Measurements from ENCODE around the gene ADIPOQ. TPM values are rescaled to one million over a fixed set of nuclear protein-coding genes. Genes with fewer than 3 reads are reported as not detected.
A peak's percentile ranks its signal among the peaks of the same experiment; 100 is the strongest.
"Not testable (repeated sequence)": the region's sequence is repeated elsewhere in the genome, so short reads cannot be mapped to it uniquely, and the experiment has no call there.

The ADIPOQ gene
- total RNA-seq, 1 donor from 2014 or later: 0.15 TPM

- no peak overlapping the region for H3K4me3 Mint-ChIP-seq (ENCODE audit: unreplicated experiment)
- no peak overlapping the region for H3K27ac Mint-ChIP-seq (ENCODE audit: unreplicated experiment)
- no peak for DNase-seq
- H3K27me3 Mint-ChIP-seq (ENCODE audit: unreplicated experiment): no peaks in the 10 kb centered on the region
- peaks cover 10% of the 10 kb centered on the region for H3K36me3 Mint-ChIP-seq (ENCODE audit: unreplicated experiment)
- no peak for TF ChIP-seq CTCF (IDR thresholded peaks at IDR 0.05; ENCODE audit: partially characterized antibody, unreplicated experiment)
- H3K4me1 Mint-ChIP-seq (ENCODE audit: low read depth, unreplicated experiment): no peaks in the 10 kb centered on the region
- H3K9me3 Mint-ChIP-seq (ENCODE audit: unreplicated experiment): peaks cover 1% of the 10 kb centered on the region
Measured at GRCh38 chr3:186870421-186871201, 28.1 kb downstream of the ADIPOQ start.

- Mint-ChIP-seq H3K4me1 (ENCODE audit: low read depth, unreplicated experiment) (no peaks in the 10 kb centered on the region), H3K36me3 (ENCODE audit: unreplicated experiment) (peaks cover 10% of the 10 kb centered on the region), H3K27ac (ENCODE audit: unreplicated experiment) (no peak overlapping the region), H3K4me3 (ENCODE audit: unreplicated experiment) (no peak overlapping the region), H3K9me3 (ENCODE audit: unreplicated experiment) (peaks cover 1% of the 10 kb centered on the region), H3K27me3 (ENCODE audit: unreplicated experiment) (no peaks in the 10 kb centered on the region)
- TF ChIP-seq CTCF (IDR thresholded peaks at IDR 0.05; ENCODE audit: partially characterized antibody, unreplicated experiment): no peak
- DNase-seq: no peak
Measured at GRCh38 chr3:186871403-186871924, 29.0 kb downstream of the ADIPOQ start.

GRCh38 chr3:186873796-186874195, 31.3 kb downstream of the ADIPOQ start:
- H3K4me3 Mint-ChIP-seq (ENCODE audit: unreplicated experiment); H3K9me3 Mint-ChIP-seq (ENCODE audit: unreplicated experiment); H3K27me3 Mint-ChIP-seq (ENCODE audit: unreplicated experiment); H3K36me3 Mint-ChIP-seq (ENCODE audit: unreplicated experiment); H3K4me1 Mint-ChIP-seq (ENCODE audit: low read depth, unreplicated experiment); H3K27ac Mint-ChIP-seq (ENCODE audit: unreplicated experiment): not testable (repeated sequence)
- DNase-seq: peak; percentile 19

GRCh38 chr3:186874216-186874615, 31.7 kb downstream of the ADIPOQ start:
- H3K4me1 Mint-ChIP-seq (ENCODE audit: low read depth, unreplicated experiment); H3K27ac Mint-ChIP-seq (ENCODE audit: unreplicated experiment); H3K4me3 Mint-ChIP-seq (ENCODE audit: unreplicated experiment); H3K27me3 Mint-ChIP-seq (ENCODE audit: unreplicated experiment); H3K36me3 Mint-ChIP-seq (ENCODE audit: unreplicated experiment); DNase-seq; H3K9me3 Mint-ChIP-seq (ENCODE audit: unreplicated experiment): not testable (repeated sequence)

GRCh38 chr3:186874841-186875240, 32.3 kb downstream of the ADIPOQ start:
- not testable (repeated sequence) for DNase-seq; H3K4me1 Mint-ChIP-seq (ENCODE audit: low read depth, unreplicated experiment); H3K36me3 Mint-ChIP-seq (ENCODE audit: unreplicated experiment); H3K4me3 Mint-ChIP-seq (ENCODE audit: unreplicated experiment); H3K9me3 Mint-ChIP-seq (ENCODE audit: unreplicated experiment); H3K27me3 Mint-ChIP-seq (ENCODE audit: unreplicated experiment)
- H3K27ac Mint-ChIP-seq (ENCODE audit: unreplicated experiment): peak overlapping the region; percentile 11

GRCh38 chr3:186875708-186876107, 33.2 kb downstream of the ADIPOQ start:
- no peaks in the 10 kb centered on the region for H3K4me1 Mint-ChIP-seq (ENCODE audit: low read depth, unreplicated experiment)
- H3K9me3 Mint-ChIP-seq (ENCODE audit: unreplicated experiment): peaks cover 3% of the 10 kb centered on the region
- no peak overlapping the region for H3K27ac Mint-ChIP-seq (ENCODE audit: unreplicated experiment)
- no peak for TF ChIP-seq CTCF (IDR thresholded peaks at IDR 0.05; ENCODE audit: partially characterized antibody, unreplicated experiment)
- H3K4me3 Mint-ChIP-seq (ENCODE audit: unreplicated experiment): no peak overlapping the region
- H3K27me3 Mint-ChIP-seq (ENCODE audit: unreplicated experiment): no peaks in the 10 kb centered on the region
- H3K36me3 Mint-ChIP-seq (ENCODE audit: unreplicated experiment): peaks cover 10% of the 10 kb centered on the region
- no peak for DNase-seq

Measured in glutamatergic neuron (in vitro differentiated cells).